ENCODE measurements around the gene TICAM2.

Gene TICAM2

DNA sequence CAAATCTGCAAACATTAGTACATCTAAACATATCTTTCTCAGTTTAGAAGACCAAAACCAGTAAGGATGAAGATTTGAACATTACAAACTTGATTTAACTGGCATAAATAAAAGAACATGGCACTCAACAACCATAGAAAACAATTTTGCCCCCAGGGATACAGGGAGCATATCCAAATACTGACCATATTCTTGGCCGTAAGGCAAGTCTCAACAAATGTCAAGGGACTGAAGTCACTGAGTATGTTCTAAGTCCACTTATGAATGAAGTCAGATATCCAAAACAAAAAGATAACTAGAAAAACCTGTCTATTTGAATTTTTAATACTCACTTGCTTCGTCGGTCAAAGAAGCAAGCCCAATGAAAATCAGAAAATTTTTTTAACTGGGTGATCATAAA, 71.9 kb downstream of the TICAM2 start:
- DNase-seq: no peak
